ENCODE results near the gene PRKAG2.

The PRKAG2 gene

GRCh38 chr7:151560243-151560642 lies 316.7 kb downstream of the PRKAG2 start:
- Histone ChIP-seq H3K27ac (ENCODE audit: low read depth, low read length, poor library complexity, severe bottlenecking) (no peak overlapping the region), H2AFZ (ENCODE audit: low read length) (no peak overlapping the region), H3K9me2 (ENCODE audit: low read depth, low read length) (no peaks in the 10 kb centered on the region), H3K79me2 (ENCODE audit: insufficient read depth, low read length) (no peaks in the 10 kb centered on the region), H3K4me2 (ENCODE audit: low read length) (no peak overlapping the region), H3K27me3 (ENCODE audit: insufficient read depth, low read length) (peaks cover 19% of the 10 kb centered on the region), H3K4me3 (ENCODE audit: low read depth, low read length, poor library complexity, severe bottlenecking) (no peak overlapping the region), H3K9me3 (ENCODE audit: low read length) (no peaks in the 10 kb centered on the region), H3K4me1 (ENCODE audit: insufficient read depth, low read length, severe bottlenecking) (no peaks in the 10 kb centered on the region), H3F3A (ENCODE audit: insufficient read depth, low read length) (no peaks in the 10 kb centered on the region), H3K9ac (ENCODE audit: low read length) (no peak overlapping the region), H3K36me3 (ENCODE audit: insufficient read depth, low read length) (no peaks in the 10 kb centered on the region), H4K20me1 (ENCODE audit: insufficient read depth, low read length) (no peaks in the 10 kb centered on the region)
- TF ChIP-seq CTCF (IDR thresholded peaks at IDR 0.05; ENCODE audit: low read length) (no peak), EZH2 (IDR thresholded peaks at IDR 0.05; ENCODE audit: borderline replicate concordance, low read length) (no peak)

- Histone ChIP-seq H3K4me3 (ENCODE audit: low read depth, low read length, poor library complexity, severe bottlenecking) (no peak overlapping the region), H3K4me2 (ENCODE audit: low read length) (no peak overlapping the region), H3K9me2 (ENCODE audit: low read depth, low read length) (no peaks in the 10 kb centered on the region), H3K79me2 (ENCODE audit: insufficient read depth, low read length) (no peaks in the 10 kb centered on the region), H3K36me3 (ENCODE audit: insufficient read depth, low read length) (no peaks in the 10 kb centered on the region), H4K20me1 (ENCODE audit: insufficient read depth, low read length) (no peaks in the 10 kb centered on the region), H3K27ac (ENCODE audit: low read depth, low read length, poor library complexity, severe bottlenecking) (no peak overlapping the region), H3F3A (ENCODE audit: insufficient read depth, low read length) (no peaks in the 10 kb centered on the region), H3K27me3 (ENCODE audit: insufficient read depth, low read length) (peaks cover 17% of the 10 kb centered on the region), H3K9me3 (ENCODE audit: low read length) (no peaks in the 10 kb centered on the region), H3K4me1 (ENCODE audit: insufficient read depth, low read length, severe bottlenecking) (no peaks in the 10 kb centered on the region), H3K9ac (ENCODE audit: low read length) (no peak overlapping the region), H2AFZ (ENCODE audit: low read length) (no peak overlapping the region)
- TF ChIP-seq CTCF (IDR thresholded peaks at IDR 0.05; ENCODE audit: low read length) (no peak), EZH2 (IDR thresholded peaks at IDR 0.05; ENCODE audit: borderline replicate concordance, low read length) (no peak)
These were observed 317.2 kb downstream of the PRKAG2 start for GRCh38 chr7:151559557-151560183.

GRCh38 chr7:151558575-151558974 lies 318.3 kb downstream of the PRKAG2 start:
- TF ChIP-seq CTCF (IDR thresholded peaks at IDR 0.05; ENCODE audit: low read length) (no peak), EZH2 (IDR thresholded peaks at IDR 0.05; ENCODE audit: borderline replicate concordance, low read length) (no peak)
- Histone ChIP-seq H3K27ac (ENCODE audit: low read depth, low read length, poor library complexity, severe bottlenecking) (no peak overlapping the region), H4K20me1 (ENCODE audit: insufficient read depth, low read length) (no peaks in the 10 kb centered on the region), H3K27me3 (ENCODE audit: insufficient read depth, low read length) (peaks cover 13% of the 10 kb centered on the region; the same call in 1 of the 2 replicates), H3K4me1 (ENCODE audit: insufficient read depth, low read length, severe bottlenecking) (no peaks in the 10 kb centered on the region), H2AFZ (ENCODE audit: low read length) (no peak overlapping the region), H3K36me3 (ENCODE audit: insufficient read depth, low read length) (no peaks in the 10 kb centered on the region), H3K4me2 (ENCODE audit: low read length) (no peak overlapping the region), H3K9me3 (ENCODE audit: low read length) (no peaks in the 10 kb centered on the region), H3K79me2 (ENCODE audit: insufficient read depth, low read length) (no peaks in the 10 kb centered on the region), H3K4me3 (ENCODE audit: low read depth, low read length, poor library complexity, severe bottlenecking) (no peak overlapping the region), H3K9ac (ENCODE audit: low read length) (no peak overlapping the region), H3K9me2 (ENCODE audit: low read depth, low read length) (no peaks in the 10 kb centered on the region), H3F3A (ENCODE audit: insufficient read depth, low read length) (no peaks in the 10 kb centered on the region)

Data from OCI-LY1 (cell line).